HG03064 (cell line): Measurements from ENCODE around the gene ZFYVE1.
"Not testable (repeated sequence)": the region's sequence is repeated elsewhere in the genome, so short reads cannot be mapped to it uniquely, and the experiment has no call there.

Source experiments
- ATAC-seq: cut with Tn5 transposase; IDR thresholded peaks from one replicate; pipeline ENCODE4 v1.9.1; 2021; ENCODE audit warnings: low read depth; ENCODE audit not compliant: unreplicated experiment

Gene ZFYVE1, protein sequence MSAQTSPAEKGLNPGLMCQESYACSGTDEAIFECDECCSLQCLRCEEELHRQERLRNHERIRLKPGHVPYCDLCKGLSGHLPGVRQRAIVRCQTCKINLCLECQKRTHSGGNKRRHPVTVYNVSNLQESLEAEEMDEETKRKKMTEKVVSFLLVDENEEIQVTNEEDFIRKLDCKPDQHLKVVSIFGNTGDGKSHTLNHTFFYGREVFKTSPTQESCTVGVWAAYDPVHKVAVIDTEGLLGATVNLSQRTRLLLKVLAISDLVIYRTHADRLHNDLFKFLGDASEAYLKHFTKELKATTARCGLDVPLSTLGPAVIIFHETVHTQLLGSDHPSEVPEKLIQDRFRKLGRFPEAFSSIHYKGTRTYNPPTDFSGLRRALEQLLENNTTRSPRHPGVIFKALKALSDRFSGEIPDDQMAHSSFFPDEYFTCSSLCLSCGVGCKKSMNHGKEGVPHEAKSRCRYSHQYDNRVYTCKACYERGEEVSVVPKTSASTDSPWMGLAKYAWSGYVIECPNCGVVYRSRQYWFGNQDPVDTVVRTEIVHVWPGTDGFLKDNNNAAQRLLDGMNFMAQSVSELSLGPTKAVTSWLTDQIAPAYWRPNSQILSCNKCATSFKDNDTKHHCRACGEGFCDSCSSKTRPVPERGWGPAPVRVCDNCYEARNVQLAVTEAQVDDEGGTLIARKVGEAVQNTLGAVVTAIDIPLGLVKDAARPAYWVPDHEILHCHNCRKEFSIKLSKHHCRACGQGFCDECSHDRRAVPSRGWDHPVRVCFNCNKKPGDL

DNA sequence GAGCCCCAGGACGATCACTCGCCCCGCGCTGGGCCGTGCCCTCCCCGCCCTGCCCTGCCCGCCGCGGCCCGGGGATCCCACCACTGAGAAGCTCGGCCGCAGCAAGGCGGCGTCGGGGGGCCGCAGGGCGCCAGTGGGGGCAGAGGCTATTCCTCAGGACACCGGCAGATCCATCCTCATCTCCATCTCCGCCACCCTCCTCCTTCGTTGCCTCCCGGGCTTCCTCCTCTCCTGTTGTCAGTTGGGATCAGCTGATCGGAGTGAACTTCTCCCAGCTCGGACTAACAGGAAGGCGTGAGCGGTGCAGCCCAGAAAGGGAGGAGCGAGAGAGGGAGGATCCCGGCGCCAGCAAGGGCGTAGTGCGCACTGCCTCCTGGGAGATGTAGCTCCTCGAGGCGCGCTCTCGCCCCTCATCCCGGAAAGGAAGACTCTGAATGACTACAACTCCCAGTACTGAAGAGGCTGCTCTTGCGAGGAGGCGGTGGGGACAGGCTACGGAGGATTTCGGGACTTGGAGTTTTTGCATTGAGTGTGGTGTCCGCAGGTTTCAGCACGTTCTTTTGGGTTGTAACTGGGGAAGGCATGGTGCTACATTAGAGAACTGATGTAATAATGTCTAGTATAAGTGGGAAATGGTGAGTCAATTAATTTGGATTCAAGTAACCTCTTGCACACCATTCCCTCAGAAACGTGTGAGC is at the start of gene ZFYVE1:
Gene ZFYVE1 (minus strand): TSS at position 262 of the 698 bp plus-strand sequence. CDS start 2,598 bp downstream, outside the sequence.
- ATAC-seq: peak; percentile 97

DNA sequence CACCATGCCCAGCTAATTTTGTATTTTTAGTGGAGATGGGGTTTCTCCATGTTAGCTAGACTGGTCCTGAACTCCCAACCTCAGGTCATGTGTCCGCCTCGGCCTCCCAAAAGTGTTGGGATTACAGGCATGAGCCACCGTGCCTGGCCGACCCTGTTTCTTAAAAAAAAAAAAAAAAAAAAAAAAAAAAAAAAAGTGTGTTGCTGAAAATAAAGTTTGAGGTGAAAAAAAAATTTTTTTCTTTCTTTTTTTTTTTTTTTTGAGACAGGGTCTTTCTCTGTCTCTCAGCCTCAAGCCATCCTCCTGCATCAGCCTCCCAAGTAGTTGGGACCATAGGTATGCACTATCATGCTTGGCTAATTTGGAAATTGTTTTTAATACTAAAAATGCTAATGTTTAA is 42.7 kb upstream of the ZFYVE1 start:
- ATAC-seq: no peak

DNA sequence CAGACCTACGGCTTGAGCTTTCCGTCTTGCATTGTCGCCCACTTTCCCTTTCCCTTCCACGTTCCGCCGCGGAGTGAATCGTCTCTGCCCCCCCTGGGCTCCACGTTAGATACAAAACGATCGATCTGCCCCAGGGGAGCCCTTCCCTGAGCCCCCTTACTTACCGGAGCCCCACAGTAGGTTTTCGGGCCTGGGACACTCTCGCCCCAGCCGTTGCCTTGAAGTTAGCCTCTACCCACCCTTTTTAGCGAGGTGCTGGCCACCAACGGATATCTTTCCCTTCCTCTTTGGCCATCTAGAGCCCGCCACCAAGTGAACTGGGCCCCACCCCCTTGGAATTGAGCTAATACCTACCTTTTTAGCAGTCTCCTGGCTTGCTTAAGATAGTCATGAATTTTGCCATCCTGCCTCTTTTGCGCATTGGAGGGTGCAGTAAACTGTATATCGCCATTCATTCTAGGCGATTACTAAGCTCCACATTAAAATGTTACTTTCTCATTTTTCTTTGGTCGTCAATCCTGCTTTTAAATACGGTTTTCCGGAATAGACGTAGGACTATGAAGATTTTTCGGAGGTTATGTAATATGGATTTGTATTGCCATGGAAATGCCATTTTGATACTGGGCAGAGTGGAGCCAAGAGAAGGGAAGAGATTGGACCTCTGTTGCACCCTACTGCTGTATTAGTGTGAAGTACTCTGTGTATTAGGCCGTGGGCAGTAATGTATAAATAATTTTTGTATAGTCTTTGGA is 32.2 kb upstream of the ZFYVE1 start:
- ATAC-seq: peak; percentile 10

DNA sequence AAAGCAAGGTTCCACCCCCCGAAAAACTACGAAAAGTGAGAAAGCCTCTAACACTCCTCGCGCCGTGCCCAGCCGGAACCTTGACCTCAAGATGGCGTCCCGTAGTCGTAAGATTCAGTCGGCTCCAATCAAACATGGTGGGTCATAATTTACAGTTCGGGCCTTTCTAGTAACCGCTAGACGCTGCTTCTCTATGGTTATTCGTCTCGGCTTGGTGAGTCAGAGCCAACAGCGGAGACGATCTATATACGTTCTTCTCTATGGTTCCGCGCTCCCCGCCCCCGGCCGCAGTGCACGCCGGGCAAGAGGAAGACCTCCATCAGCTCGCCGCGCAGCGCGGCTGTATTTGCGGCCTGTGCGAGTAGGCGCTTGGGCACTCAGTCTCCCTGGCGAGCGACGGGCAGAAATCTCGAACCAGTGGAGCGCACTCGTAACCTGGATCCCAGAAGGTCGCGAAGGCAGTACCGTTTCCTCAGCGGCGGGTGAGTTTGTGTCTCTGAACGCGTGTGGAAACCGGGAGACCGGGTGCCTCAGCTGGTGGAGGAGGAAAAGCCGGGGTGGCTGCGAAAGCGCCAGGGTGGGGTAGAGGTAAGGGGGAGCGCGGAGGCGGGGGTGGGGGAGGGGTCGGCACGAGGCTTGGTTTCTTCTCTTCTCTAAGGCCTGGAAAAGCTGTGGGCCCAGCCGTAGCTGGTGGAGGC is 31.5 kb upstream of the ZFYVE1 start, which contains the start of gene RBM25:
Gene RBM25 (plus strand): TSS at position 311 of the 698 bp plus-strand sequence. CDS start 13,108 bp downstream, outside the sequence.
- peak; percentile 92 for ATAC-seq

DNA sequence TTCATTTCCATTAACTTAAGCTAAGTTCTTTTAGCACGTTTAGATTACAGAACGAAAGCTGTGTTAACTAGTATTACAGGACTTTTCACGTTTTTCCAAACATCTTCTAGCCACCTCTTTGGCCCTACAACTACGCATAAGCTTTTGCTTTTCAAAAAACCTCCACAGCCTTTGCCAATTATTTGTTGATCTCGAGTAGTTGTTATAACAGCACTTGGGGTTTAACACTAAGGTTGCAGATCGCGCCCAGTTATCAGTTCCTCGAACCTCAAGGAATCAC is 31.0 kb upstream of the ZFYVE1 start:
- ATAC-seq: no peak

DNA sequence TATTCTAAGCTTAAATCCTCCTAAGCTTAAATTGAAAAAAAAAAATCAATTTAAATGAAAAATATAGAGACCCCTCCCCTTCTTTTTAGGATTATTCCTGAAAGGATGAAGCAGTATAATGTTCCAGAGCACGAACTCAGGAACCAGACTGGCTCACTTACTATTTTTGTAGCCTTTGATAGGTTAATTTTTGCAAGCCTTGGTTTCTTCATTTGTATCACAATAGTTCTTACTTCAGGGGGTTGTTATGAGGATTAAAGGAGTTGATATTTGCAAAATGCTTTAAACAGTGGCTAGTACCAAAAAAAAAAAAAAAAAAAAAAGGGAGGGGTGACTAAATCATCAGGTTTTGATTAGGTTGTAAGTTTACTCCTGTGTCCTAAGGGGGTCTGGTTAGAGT is 28.3 kb upstream of the ZFYVE1 start:
- no peak for ATAC-seq

DNA sequence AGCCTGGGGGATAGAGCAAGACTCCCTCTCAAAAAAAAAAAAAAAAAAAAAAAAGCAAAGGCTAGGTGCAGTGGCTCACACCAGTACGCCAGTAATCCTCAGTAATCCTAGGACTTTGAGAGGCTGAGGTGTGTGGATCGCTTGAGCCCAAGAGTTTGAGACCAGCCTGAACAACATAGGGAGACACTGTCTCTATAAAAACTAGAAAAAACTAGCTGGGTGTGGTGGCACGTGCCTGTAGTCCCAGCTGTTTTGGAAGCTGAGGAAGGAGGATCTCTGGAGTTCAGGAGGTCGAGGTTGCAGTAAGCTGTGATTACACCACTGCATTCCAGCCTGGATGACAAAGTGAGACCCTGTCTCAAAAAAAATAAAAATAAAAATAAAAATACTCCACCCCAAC is 22.5 kb upstream of the ZFYVE1 start:
- ATAC-seq: no peak

DNA sequence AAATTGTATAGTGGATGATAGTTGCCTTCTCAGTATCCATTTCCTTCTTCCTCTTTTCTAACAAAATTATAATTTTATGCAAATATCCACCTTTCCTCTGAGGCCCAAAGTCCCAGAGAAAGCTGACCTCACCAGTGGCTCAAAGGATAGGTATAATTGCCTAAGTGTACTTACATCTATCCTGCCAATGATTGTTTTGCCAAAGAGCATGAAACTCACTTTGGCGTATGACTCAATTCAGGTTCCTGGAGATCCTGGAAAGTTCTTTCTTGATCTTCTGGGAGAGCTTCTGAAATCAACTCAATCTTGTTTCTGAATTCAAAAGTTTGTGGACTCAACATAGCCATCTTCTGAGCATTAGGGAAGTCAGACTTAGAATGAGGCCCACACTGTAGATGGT is 20.9 kb upstream of the ZFYVE1 start:
- ATAC-seq: no peak

DNA sequence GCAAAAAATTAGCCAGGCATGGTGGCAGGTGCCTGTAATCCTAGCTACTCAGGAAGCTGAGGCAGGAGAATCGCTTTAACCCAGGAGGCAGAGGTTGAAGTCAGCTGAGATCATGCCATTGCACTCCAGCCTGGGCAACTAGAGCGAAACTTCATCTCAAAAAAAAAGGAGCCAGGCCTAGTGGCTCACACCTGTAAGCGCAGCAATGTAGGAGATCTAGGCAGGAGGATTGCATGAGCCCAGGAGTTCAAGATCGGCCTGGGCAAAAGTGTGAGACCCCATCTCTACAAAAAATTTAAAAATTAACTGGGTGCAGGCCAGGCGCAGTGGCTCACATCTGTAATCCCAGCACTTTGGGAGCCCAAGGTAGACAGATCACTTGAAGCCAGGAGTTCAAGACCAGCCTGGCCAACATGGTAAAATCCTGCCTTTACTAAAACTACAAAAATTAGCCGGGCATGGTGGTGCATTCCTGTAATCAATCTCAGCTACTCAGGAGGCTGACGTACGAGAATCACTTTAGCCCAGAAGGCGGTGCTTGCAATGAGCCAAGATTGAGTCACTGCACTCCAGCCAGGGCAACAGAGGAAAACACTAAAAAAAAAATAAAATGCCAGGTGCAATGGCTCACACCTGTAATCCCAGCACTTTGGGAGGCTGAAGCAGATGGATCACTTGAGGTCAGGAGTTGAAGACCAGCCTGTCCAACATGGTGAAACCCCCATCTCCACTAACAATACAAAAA is 10.0 kb upstream of the ZFYVE1 start:
- not testable (repeated sequence) for ATAC-seq

DNA sequence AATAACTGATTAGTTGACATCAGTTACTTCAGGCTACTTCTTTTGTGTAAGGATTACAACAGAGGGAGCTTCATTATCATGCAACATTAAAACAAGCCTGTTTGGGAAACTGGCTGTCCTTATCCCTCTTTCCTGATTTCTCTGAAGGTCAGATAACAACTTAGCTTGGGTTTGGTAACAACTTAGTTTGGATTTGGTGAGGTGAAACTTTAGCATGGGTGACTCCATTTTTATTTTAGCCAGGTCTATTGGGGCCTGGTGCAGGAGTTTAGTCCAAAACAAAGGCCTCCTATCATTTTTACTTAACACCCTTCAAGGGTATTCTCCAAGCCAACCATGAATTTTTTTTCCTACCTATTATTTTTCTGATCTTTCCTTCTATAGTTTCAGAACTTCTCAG is 1.1 kb upstream of the ZFYVE1 start:
- no peak for ATAC-seq

DNA sequence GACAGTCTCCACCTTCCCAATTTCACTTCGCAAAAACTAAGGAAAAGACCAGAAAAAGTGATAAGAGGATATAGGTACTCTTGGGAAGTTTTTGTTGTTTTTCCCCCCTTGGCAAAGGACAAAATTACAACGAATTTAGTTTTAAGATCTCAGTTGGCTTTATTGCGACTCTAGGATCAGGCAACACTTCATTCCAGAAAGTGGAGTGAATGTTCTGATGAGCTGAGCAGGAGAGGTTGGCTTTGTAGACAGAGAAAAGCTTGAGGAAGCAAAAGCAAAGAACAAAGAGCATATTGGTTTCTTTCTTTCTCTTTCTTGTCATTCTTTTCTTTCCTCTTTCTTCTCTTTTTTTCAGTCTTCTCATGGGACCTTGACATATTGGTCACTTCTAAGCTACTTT is 640 bp upstream of the ZFYVE1 start:
- ATAC-seq: no peak

DNA sequence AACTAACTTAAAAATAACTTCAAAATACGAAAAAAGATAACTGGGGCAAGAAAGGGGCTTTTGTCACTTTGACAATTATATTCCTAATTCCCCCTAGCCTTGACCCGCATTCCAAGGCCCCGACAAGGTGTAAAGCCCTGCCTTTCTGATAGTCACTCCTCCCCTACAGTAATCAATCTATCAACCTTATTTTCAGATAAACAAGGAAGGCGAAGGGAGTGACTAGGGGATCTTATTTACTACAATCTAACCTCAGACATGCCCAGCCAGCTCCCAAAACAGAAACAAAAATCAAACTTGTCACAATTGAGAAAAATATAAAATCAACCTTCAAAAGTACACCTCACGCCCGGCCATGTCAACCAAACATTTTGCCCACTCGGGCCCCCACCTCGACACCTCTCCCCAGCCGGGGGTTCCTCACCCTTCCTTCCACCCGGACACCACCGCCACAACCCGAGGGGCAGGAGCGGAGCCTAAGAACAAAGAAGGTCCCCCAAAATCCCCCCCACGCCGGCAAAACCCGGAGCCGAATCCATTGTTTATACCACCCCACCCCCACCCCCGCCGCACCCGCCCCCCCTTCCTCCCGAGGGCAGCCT is 562 bp downstream of the ZFYVE1 start:
- ATAC-seq: no peak

DNA sequence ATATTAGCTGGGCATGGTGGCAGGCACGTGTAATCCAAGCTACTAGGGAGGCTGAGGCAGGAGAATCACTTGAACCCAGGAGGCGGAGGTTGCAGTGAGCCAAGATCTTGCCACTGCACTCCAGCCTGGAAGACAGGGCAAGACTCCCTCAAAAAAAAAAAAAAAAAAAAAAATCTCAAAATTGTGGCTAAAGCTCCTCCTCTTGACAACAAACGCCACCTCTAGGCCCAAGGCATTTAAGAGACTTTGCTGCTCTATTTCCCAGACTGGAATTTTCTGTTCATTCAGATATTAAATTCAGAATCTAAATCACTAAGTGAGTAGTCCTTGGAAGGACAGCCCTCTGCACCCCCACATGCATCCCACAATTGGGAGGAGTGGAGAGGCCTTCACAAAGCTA is 1.4 kb downstream of the ZFYVE1 start:
- ATAC-seq: no peak

DNA sequence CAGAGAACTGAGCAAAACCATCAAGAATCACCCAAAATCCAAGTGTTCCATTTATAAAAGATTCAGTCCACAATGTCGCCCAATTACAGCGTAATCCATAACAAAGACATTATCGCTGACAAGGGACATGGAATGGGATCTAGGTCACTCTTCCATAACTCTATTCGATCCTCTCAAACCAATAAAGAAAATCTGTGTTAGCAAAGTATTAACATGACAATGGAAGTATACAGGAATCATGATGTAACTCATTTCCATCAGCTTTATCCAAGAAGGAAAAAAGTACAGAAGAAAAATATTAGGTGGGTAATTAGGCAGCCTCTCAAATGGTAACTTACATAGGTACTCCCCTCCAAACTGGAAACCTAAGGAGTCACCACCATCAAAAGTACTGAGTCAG is 4.9 kb downstream of the ZFYVE1 start:
- ATAC-seq: no peak

DNA sequence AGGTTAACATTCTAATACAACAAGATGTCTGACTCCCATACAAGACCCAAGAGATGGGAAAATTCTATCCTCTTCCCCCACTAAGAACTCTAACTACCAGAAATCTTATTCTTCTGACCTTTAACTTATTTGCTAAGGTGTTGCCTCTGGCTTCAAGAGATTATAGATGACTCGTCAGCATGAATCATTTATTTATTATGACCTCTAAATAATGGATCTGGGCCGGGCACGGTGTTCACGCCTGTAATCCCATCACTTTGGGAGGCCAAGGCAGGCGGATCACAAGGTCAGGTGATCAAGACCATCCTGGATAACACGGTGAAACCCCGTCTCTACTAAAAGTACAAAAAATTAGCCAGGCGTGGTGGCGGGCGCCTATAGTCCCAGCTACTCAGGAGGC is 10.9 kb downstream of the ZFYVE1 start:
- not testable (repeated sequence) for ATAC-seq

DNA sequence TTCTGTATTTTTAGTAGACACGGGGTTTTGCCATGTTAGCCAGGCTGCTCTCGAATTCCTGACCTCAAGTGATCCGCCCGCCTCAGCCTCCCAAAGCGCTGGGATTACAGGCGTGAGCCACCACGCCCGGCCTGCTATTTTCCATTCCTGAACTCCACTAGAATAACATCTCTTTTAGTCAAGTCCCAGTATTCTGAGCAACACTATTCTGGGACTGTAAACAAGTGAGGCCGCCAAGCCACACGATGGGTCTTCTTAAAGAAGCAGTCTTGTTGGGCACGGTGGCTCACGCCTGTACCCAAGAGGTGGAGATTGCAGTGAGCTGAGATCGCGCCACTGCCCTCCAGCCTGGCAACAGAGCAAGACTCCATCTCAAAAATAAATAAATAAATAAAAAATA is 11.4 kb downstream of the ZFYVE1 start:
- not testable (repeated sequence) for ATAC-seq

DNA sequence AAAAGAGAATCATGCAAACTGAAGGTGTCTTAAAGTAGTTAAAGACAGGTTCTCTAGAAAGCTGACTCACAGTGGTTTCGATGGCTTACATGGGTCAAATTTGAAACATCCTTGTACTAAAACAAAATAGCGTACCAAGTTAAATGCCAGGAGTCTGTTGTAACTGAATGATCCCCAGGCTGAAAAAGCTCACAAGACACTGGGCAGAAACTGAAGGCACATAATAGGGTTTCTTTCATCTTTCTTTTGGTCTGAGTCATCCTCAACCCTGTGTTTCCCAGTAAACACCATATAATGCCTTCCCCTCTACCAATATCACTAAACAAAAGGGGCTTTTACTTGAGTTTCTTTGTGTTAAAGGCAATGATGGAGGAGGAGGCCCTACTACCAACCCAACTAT is 12.8 kb downstream of the ZFYVE1 start:
- peak; percentile 84 for ATAC-seq

DNA sequence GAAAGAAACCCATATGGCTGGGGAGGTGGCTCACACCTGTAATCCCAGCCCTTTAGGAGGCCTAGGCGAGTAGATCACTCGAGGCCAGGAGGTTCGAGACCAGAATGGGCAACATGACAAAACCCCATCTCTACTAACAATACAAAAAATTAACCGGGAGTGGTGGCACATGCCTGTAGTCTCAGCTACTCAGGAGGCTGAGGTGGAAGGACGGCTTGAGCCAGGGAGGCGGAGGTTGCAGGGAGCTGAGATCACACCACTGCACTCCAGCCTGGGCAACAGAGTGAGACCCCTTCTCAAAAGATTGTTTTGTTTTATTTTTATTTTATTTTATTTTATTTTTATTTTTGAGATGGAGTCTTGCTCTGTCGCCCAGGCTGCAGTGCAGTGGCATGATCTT is 15.7 kb downstream of the ZFYVE1 start:
- ATAC-seq: not testable (repeated sequence)

DNA sequence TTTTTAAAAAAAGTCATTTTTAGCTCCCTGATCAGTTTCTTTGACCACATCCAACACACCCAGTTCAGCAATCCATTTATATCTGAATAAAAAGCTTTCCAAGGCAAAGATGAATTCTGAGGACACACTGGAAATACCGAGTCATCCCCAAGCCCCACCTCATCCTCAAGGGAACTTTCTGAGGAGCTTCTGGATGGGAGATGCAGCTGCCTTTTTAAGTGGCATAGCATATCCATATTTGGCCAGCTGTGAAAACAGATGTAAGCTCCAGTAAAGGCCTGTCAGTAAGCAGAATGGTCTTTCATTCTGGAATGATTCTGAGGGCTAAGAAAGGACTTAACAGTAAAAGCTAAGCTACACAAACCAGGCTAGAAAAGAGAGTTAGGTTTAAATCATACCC is 18.4 kb downstream of the ZFYVE1 start:
- ATAC-seq: no peak
